Activated effector memory CD4-positive, alpha-beta T cell treated with Interleukin-2 at 50 U/mL for 16 hours (primary cell): ENCODE data around the gene EIF2AK3.
"Not testable (repeated sequence)": the region's sequence is repeated elsewhere in the genome, so short reads cannot be mapped to it uniquely, and the experiment has no call there.

Experiments
- DNase-seq: peaks from one replicate; pipeline ENCODE4 v3.0.0-alpha.2; 2020

EIF2AK3 gene

GRCh38 chr2:88627055-88627855 is at the start of gene EIF2AK3:
EIF2AK3 (minus strand) TSS chr2:88627464; CDS start chr2:88627274, 190 bp downstream.
- DNase-seq: peak; percentile 88

- DNase-seq: no peak
Measured at GRCh38 chr2:88673363-88673762, 46.1 kb upstream of the EIF2AK3 start.

GRCh38 chr2:88671786-88672427 is 44.6 kb upstream of the EIF2AK3 start:
- DNase-seq: no peak

GRCh38 chr2:88669482-88670214 is 42.4 kb upstream of the EIF2AK3 start:
- DNase-seq: no peak

- DNase-seq: no peak
Measured at GRCh38 chr2:88668862-88669261, 41.6 kb upstream of the EIF2AK3 start.

- no peak for DNase-seq
Measured at GRCh38 chr2:88667219-88667618, 40.0 kb upstream of the EIF2AK3 start.

GRCh38 chr2:88666576-88666975 is 39.3 kb upstream of the EIF2AK3 start:
- DNase-seq: no peak

GRCh38 chr2:88660622-88661021 is 33.4 kb upstream of the EIF2AK3 start:
- DNase-seq: no peak

- no peak for DNase-seq
Measured at GRCh38 chr2:88659538-88659915, 32.3 kb upstream of the EIF2AK3 start.

- DNase-seq: no peak
Measured at GRCh38 chr2:88658881-88659537, 31.7 kb upstream of the EIF2AK3 start.

GRCh38 chr2:88658326-88658725 is 31.1 kb upstream of the EIF2AK3 start:
- no peak for DNase-seq

GRCh38 chr2:88657131-88657530 is 29.9 kb upstream of the EIF2AK3 start:
- DNase-seq: no peak

- DNase-seq: no peak
Measured at GRCh38 chr2:88656690-88657089, 29.4 kb upstream of the EIF2AK3 start.

GRCh38 chr2:88654714-88655113 is 27.4 kb upstream of the EIF2AK3 start:
- DNase-seq: no peak

- DNase-seq: no peak
Measured at GRCh38 chr2:88651646-88652045, 24.4 kb upstream of the EIF2AK3 start.

- not testable (repeated sequence) for DNase-seq
Measured at GRCh38 chr2:88645291-88645882, 18.1 kb upstream of the EIF2AK3 start.

- no peak for DNase-seq
Measured at GRCh38 chr2:88642278-88642677, 15.0 kb upstream of the EIF2AK3 start.

- no peak for DNase-seq
Measured at GRCh38 chr2:88641330-88641729, 14.1 kb upstream of the EIF2AK3 start.

- DNase-seq: no peak
Measured at GRCh38 chr2:88639865-88640264, 12.6 kb upstream of the EIF2AK3 start.

GRCh38 chr2:88638743-88639142 is 11.5 kb upstream of the EIF2AK3 start:
- no peak for DNase-seq

- no peak for DNase-seq
Measured at GRCh38 chr2:88638123-88638650, 10.9 kb upstream of the EIF2AK3 start.

GRCh38 chr2:88637464-88637863 is 10.2 kb upstream of the EIF2AK3 start:
- no peak for DNase-seq

GRCh38 chr2:88636026-88636425 is 8.8 kb upstream of the EIF2AK3 start:
- DNase-seq: no peak
